ENCODE results near the gene CCIN.
"Not testable (repeated sequence)": the region's sequence is repeated elsewhere in the genome, so short reads cannot be mapped to it uniquely, and the experiment has no call there.

CCIN gene

GRCh38 chr9:36169166-36169565 is at the start of gene CCIN:
CCIN (plus strand) TSS chr9:36169388; CDS start chr9:36169503, 115 bp downstream.
- DNase-seq = no peak

GRCh38 chr9:36119476-36119875 is 49.7 kb upstream of the CCIN start:
- DNase-seq = no peak

GRCh38 chr9:36120705-36121104 is 48.5 kb upstream of the CCIN start:
- no peak for DNase-seq

- DNase-seq = no peak
Observed at GRCh38 chr9:36121971-36122370, 47.2 kb upstream of the CCIN start.

GRCh38 chr9:36123515-36123914 is 45.7 kb upstream of the CCIN start:
- no peak for DNase-seq

GRCh38 chr9:36125062-36125855 is 43.9 kb upstream of the CCIN start:
- no peak for DNase-seq

- no peak for DNase-seq
Observed at GRCh38 chr9:36126016-36126730, 43.0 kb upstream of the CCIN start.

- DNase-seq = no peak
Observed at GRCh38 chr9:36127652-36128244, 41.4 kb upstream of the CCIN start.

GRCh38 chr9:36128349-36128748 is 40.8 kb upstream of the CCIN start:
- DNase-seq = no peak

GRCh38 chr9:36129139-36129538 is 40.0 kb upstream of the CCIN start:
- no peak for DNase-seq

GRCh38 chr9:36131666-36132065 is 37.5 kb upstream of the CCIN start:
- DNase-seq = not testable (repeated sequence)

- no peak for DNase-seq
Observed at GRCh38 chr9:36132086-36132485, 37.1 kb upstream of the CCIN start.

- no peak for DNase-seq
Observed at GRCh38 chr9:36134761-36135505, 34.3 kb upstream of the CCIN start.

GRCh38 chr9:36135741-36136271 is 33.4 kb upstream of the CCIN start:
- no peak for DNase-seq

- DNase-seq = no peak
Observed at GRCh38 chr9:36136272-36136893, 32.8 kb upstream of the CCIN start, which contains the start of gene GLIPR2. GLIPR2 (plus strand) TSS chr9:36136733; CDS start chr9:36136779, 46 bp downstream.

GRCh38 chr9:36136894-36137391 is 32.2 kb upstream of the CCIN start:
- no peak for DNase-seq

GRCh38 chr9:36137392-36138004 is 31.7 kb upstream of the CCIN start:
- no peak for DNase-seq

- no peak for DNase-seq
Observed at GRCh38 chr9:36138496-36138895, 30.7 kb upstream of the CCIN start.

- no peak for DNase-seq
Observed at GRCh38 chr9:36138901-36139300, 30.3 kb upstream of the CCIN start.

GRCh38 chr9:36140086-36141084 is 28.8 kb upstream of the CCIN start:
- DNase-seq = no peak
